Measurements from ENCODE around the gene NCKAP5. TPM values are rescaled to one million over a fixed set of nuclear protein-coding genes. Genes with fewer than 3 reads are reported as not detected.

Gene NCKAP5
- total RNA-seq, 3 donors from 2014 or later: 1.9 to 6.3 (median 2.3) TPM

GRCh38 chr2:133167990-133168389 lies 400.3 kb downstream of the NCKAP5 start:
- no peaks in the 10 kb centered on the region for H3K9me3 ChIP-seq

DNA sequence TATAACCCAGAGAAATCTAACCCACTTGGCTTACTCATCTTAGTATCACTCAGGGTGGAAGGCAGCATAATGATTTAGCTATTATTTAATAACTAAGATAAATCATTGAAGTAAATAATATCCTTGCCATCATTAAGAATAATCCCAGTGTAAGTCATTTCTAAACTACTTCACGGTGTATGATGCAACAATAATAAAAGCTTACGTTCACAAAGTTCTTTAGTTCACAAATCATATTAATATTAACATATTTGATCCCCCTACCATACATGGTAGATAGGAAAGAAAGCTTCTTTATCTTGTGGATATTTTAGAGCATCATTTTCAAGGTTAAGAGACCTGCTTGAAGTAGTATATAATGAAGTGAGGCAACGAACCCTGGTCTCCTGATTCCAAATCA lies 401.0 kb downstream of the NCKAP5 start:
- Histone ChIP-seq H3K9me3 (no peaks in the 10 kb centered on the region), H3K4me3 (no peak overlapping the region), H3K36me3 (ENCODE audit: low read depth) (no peaks in the 10 kb centered on the region), H3K4me1 (ENCODE audit: low read depth) (no peaks in the 10 kb centered on the region)
- intact Hi-C loops (cut with DNase I, micrococcal nuclease): loop anchor here in 1 of 2 donors (10.0 kb wide), 1 partner anchor 622 kb away; no protein-coding TSS in a partner anchor
- no peak for DNase-seq
- no peak for ATAC-seq
- no peak for TF ChIP-seq CTCF (IDR thresholded peaks at IDR 0.05)

More at GRCh38 chr2:133167990-133168389, 400.3 kb downstream of the NCKAP5 start:
- ATAC-seq: no peak
- intact Hi-C loops (cut with DNase I, micrococcal nuclease): loop anchor here in 1 of 2 donors (10.0 kb wide), 1 partner anchor 623 kb away; no protein-coding TSS in a partner anchor
- H3K4me3 ChIP-seq: no peak overlapping the region
- H3K36me3 ChIP-seq (ENCODE audit: low read depth): no peaks in the 10 kb centered on the region
- DNase-seq: no peak
- TF ChIP-seq CTCF (IDR thresholded peaks at IDR 0.05): no peak
- H3K4me1 ChIP-seq (ENCODE audit: low read depth): no peaks in the 10 kb centered on the region

DNA sequence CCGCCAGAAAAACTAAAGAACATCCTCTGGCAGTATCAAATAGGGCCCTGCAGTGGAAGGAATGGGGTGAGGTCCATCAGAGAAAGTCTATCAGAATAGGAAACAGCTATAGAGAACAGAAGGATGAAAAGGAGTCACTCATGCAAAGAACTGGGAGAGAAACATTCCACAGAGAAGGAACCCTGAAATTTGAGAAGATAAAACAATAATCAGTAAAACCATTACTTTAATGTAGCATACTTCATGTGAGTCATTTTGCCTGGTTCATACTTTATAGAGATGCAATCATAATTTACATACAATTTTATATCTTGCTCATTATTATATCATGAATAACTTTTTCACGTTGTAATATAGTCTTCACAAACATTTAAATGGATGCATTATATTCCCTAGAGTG lies 402.2 kb downstream of the NCKAP5 start:
- Histone ChIP-seq H3K4me3 (no peak overlapping the region), H3K4me1 (ENCODE audit: low read depth) (no peaks in the 10 kb centered on the region), H3K9me3 (no peaks in the 10 kb centered on the region), H3K36me3 (ENCODE audit: low read depth) (no peaks in the 10 kb centered on the region)
- no peak for DNase-seq
- intact Hi-C loops (cut with DNase I, micrococcal nuclease): loop anchor here in 1 of 2 donors (10.0 kb wide), 1 partner anchor 621 kb away; no protein-coding TSS in a partner anchor
- ATAC-seq: no peak
- TF ChIP-seq CTCF (IDR thresholded peaks at IDR 0.05): no peak

- no peaks in the 10 kb centered on the region for H3K9me3 ChIP-seq
- H3K4me3 ChIP-seq: no peak overlapping the region
- intact Hi-C loops (cut with DNase I, micrococcal nuclease): loop anchor here in 1 of 2 donors (10.0 kb wide), 1 partner anchor 618 kb away; no protein-coding TSS in a partner anchor
- DNase-seq (no peak), ATAC-seq (no peak)
- H3K36me3 ChIP-seq (ENCODE audit: low read depth): no peaks in the 10 kb centered on the region
- no peak for TF ChIP-seq CTCF (IDR thresholded peaks at IDR 0.05)
- no peaks in the 10 kb centered on the region for H3K4me1 ChIP-seq (ENCODE audit: low read depth)
Observed at GRCh38 chr2:133163111-133163510, 405.2 kb downstream of the NCKAP5 start.

DNA sequence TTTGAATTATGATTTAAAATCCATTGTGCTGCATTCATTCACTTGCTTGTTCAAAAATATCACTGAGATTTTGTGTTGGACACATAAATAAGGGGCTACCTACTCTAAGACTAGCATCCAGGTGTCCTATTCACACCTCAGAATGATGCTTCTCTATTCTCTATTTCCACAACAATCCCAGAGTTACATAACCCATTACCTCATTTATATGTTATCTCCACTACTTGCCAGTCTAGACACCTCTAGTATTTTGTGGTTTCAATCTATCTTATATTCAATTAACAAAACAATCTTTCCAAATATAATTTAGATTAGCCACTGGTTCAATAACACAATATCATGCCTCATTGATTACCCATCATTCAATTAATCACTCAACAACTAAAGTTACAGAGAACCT lies 409.8 kb downstream of the NCKAP5 start:
- no peak for TF ChIP-seq CTCF (IDR thresholded peaks at IDR 0.05)
- ATAC-seq (no peak), DNase-seq (no peak)
- Histone ChIP-seq H3K9me3 (no peaks in the 10 kb centered on the region), H3K36me3 (ENCODE audit: low read depth) (no peaks in the 10 kb centered on the region), H3K4me3 (no peak overlapping the region), H3K4me1 (ENCODE audit: low read depth) (no peaks in the 10 kb centered on the region)
- intact Hi-C loops (cut with DNase I, micrococcal nuclease): no loop called here

DNA sequence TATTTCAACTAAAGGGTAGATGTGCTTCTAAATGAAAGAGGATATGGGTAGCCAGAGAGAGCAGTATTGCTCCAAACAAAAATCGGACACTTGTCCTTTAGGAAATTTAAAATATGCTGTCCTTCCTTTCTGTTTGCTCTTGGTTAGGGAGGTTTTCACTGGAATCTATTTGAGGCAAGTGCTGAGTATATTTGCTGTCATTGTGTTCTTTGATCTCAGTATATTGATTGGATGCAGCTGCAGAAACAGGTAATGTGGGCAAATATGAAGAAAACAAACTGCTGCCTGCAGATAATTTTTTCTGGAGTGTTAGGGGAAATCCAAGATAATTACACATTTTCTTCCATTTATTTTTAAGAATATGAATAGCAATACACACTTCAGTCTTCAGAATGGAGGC lies 410.2 kb downstream of the NCKAP5 start:
- ATAC-seq (no peak), DNase-seq (no peak)
- Histone ChIP-seq H3K9me3 (no peaks in the 10 kb centered on the region), H3K4me1 (ENCODE audit: low read depth) (no peaks in the 10 kb centered on the region), H3K36me3 (ENCODE audit: low read depth) (no peaks in the 10 kb centered on the region), H3K4me3 (no peak overlapping the region)
- intact Hi-C loops (cut with DNase I, micrococcal nuclease): no loop called here
- TF ChIP-seq CTCF (IDR thresholded peaks at IDR 0.05): no peak
